ENCODE measurements around the gene ZP2.
"Not testable (repeated sequence)": the region's sequence is repeated elsewhere in the genome, so short reads cannot be mapped to it uniquely, and the experiment has no call there.

Gene ZP2

DNA sequence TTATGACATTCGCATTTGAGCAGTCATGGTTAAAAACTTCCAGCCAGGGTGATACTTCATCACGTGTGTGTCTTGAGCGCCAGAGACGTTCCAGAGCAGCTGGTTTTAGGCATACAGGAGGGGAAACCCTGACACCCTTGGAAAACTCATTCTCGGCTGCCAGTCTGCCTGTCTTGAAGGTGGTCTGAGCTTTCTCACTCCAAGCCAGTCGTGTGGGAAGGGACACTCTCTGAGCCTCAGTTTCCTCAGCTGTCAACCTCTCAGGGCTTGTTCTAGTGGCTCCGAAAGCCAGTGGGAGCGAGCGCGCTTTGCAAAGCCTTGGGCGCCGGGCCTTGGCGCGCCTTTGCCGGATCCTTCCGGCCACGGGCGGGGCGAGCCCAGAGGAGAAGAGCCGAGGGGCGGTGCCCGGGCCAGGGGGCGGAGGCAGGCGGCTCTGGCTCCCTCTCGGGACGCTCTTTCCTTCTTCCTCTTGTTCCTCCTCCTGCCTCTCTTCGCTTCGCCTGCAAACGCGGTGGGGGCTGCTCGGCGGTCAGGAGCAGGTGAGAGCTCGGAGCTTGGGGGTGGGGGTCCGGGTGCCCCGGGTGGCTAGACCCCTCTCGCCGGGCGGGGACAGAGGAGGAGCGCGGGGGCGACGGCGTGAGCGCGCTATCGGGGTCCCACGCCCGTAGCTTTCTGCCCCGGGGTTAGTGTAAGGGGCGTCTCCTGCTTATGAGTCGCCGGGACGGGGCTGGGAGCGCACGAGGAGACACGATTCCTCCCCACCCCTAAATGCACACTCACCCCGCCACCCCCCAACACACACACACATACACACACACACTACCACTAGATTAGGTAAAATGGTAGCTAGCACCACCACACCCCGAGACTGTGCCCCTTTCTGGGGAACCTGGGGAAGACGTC, 52.9 kb downstream of the ZP2 start, which contains the start of gene LDAF1:
Gene LDAF1, plus strand, starts transcription at position 467 of the 903 bp plus-strand sequence. CDS start 2,509 bp downstream, outside the sequence.
- DNase-seq (ENCODE audit: low read depth) = no peak
- peak within 1 kb of the TSS; percentile 72 for H3K4me3 ChIP-seq (ENCODE audit: low read length)
- TF ChIP-seq CTCF (conservative IDR thresholded peaks at IDR 0.05; ENCODE audit: low read depth, low read length) = no peak

DNA sequence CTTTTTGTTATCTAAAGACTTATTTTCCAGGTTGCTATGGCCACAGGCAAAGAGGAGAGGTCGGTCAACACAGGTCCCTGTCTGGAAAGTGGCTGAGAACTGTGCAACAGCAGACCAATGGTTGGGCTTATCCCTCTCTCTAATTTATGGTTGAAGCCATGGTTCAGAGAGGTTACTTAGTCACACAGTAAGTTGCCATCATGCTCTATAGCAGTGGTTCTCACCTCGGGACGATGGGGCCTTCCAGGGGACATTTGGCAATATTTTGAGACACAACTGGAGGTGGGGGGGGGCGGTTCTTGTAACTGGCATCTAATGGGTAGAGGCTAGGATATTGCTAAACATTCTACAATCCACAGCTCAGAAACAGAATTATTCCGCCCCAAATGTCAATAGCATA, 53.7 kb downstream of the ZP2 start:
- no peak for TF ChIP-seq CTCF (conservative IDR thresholded peaks at IDR 0.05; ENCODE audit: low read depth, low read length)
- DNase-seq (ENCODE audit: low read depth) = no peak
- H3K4me3 ChIP-seq (ENCODE audit: low read length) = no peak overlapping the region

GRCh38 chr16:21156767-21157467, 54.5 kb downstream of the ZP2 start:
- peak; percentile 31 for DNase-seq (ENCODE audit: low read depth)
- TF ChIP-seq CTCF (conservative IDR thresholded peaks at IDR 0.05; ENCODE audit: low read depth, low read length) = peak; percentile 64
- H3K4me3 ChIP-seq (ENCODE audit: low read length) = no peak overlapping the region

DNA sequence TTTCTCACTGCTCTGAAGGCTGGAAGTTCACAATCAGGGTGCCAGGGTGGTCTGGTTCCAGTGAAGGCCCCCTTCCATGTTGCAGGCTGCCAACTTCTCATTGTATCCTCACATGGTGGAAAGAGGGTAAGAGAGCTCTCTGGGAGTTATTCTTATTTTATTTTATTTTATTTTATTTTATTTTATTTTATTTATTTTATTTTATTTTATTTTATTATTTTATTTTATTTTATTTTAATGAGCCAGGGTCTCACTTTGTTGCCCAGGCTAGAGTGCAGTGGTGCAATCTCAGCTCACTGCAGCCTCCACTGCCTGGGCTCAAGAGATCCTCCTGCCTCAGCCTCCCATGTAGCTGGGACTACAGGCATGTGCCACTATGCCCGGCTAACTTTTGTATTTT, 55.4 kb downstream of the ZP2 start:
- DNase-seq (ENCODE audit: low read depth) = not testable (repeated sequence)

DNA sequence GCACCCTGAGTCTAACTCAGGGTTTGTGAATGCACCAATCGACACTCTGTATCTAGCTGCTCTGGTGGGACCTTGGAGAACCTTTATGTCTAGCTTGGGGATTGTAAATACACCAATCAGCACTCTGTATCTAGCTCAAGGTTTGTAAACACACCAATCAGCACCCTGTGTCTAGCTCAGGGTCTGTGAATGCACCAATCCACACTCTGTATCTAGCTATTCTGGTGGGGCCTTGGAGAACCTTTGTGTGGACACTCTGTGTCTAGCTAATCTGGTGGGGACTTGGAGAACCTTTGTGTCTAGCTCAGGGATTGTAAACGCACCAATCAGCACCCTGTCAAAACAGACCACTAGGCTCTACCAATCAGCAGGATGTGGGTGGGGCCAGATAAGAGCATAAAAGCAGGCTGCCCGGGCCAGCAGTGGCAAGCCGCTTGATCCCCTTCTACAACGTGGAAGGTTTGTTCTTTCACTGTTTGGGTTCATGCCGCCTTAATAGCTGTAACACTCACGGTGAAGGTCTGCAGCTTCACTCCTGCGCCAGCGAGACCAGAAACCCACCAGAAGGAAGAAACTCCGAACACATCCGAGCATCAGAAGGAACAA, 58.1 kb downstream of the ZP2 start:
- not testable (repeated sequence) for H3K4me3 ChIP-seq (ENCODE audit: low read length); DNase-seq (ENCODE audit: low read depth)

More for the DNA sequence above, 55.4 kb downstream of the ZP2 start:
- H3K4me3 ChIP-seq (ENCODE audit: low read length) = not testable (repeated sequence)

DNA sequence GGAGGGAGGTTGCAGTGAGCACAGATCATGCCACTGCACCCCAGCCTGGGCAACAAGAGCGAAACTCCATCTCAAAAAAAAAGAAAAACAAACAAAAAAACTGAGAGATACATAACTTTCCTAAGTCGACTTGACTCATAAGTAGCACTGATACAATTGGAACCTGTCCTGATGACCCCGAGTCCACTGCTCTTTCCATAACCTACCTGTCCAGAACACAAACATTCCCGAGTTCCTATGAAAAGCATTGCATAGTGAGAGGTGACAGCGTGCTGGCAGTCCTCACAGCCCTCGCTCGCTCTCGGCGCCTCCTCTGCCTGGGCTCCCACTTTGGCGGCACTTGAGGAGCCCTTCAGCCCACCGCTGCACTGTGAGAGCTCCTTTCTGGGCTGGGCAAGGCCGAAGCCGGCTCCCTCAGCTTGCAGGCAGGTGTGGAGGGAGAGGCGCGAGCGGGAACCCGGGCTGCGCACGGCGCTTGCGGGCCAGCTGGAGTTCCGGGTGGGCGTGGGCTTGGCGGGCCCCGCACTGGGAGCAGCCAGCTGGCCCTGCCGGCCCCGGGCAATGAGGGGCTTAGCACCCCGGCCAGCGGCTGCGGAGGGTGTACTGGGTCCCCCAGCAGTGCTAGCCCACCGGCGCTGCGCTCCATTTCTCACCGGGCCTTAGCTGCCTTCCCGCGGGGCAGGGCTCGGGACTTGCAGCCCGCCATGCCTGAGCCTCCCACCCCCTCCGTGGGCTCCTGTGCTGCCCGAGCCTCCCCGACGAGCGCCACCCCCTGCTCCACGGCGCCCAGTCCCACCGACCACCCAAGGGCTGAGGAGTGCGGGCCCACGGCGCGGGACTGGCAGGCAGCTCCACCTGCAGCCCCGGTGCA, 59.0 kb downstream of the ZP2 start:
- not testable (repeated sequence) for DNase-seq (ENCODE audit: low read depth); H3K4me3 ChIP-seq (ENCODE audit: low read length)

- no peak within 1 kb of the TSS for H3K4me3 ChIP-seq (ENCODE audit: low read length)
- no peak for TF ChIP-seq CTCF (conservative IDR thresholded peaks at IDR 0.05; ENCODE audit: low read depth, low read length)
- no peak for DNase-seq (ENCODE audit: low read depth)
Observed at GRCh38 chr16:21150375-21151001, 60.9 kb downstream of the ZP2 start, which contains the start of gene DNAH3. Gene DNAH3, minus strand, starts transcription at chr16:21150846. Its CDS starts 527 bp downstream, at chr16:21150319.
